T-helper 1 cell treated with Interleukin-12 subunit alpha and Interleukin-12 subunit beta and Interleukin-4 antibody, amounts not matched to agents 30 μg/mL and 1 μg/mL, for 36 hours (primary cell): Measurements from ENCODE around the gene VANGL2.
A peak's percentile ranks its signal among the peaks of the same experiment; 100 is the strongest.

Experiments used
- H3K27ac Mint-ChIP-seq: one replicate; pipeline ENCODE4 v1.8.0; 2021; ENCODE audit warnings: mild to moderate bottlenecking, mixed read lengths
- H3K27me3 Mint-ChIP-seq: one replicate; pipeline ENCODE4 v1.8.0; 2021; ENCODE audit warnings: low read depth, mixed read lengths
- H3K36me3 Mint-ChIP-seq: one replicate; pipeline ENCODE4 v1.8.0; 2021; ENCODE audit warnings: low read depth, mixed read lengths
- H3K4me1 Mint-ChIP-seq: one replicate; pipeline ENCODE4 v1.8.0; 2021; ENCODE audit warnings: low read depth, mixed read lengths
- H3K4me3 Mint-ChIP-seq: one replicate; pipeline ENCODE4 v1.8.0; 2021; ENCODE audit warnings: mild to moderate bottlenecking, moderate library complexity, mixed read lengths
- H3K9me3 Mint-ChIP-seq: one replicate; pipeline ENCODE4 v1.8.0; 2021; ENCODE audit warnings: mixed read lengths

VANGL2 gene

DNA sequence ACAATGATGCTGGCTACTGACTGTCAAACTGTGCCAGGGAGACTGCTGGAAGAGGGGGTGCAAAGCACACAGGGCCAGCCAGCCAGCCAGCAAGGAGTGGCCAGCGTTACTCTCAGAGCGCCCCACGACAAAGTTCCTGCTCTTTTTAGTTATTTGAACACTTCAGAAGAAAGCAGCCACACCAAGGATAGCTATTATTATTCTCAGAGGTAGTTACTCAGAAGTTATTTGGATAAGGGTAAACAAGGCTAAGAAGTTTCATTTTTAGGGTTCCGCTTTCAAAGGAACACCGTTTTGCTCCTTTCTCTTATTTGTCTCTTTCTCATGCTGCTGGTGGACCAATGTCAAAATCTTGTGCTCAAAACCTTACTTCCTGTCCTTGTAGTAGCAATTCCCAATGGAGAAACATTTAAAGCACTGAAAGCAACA is 59.9 kb downstream of the VANGL2 start:
- Mint-ChIP-seq H3K4me3 (peak overlapping the region; percentile 82), H3K4me1 (peaks cover 54% of the 10 kb centered on the region), H3K36me3 (peaks cover 5% of the 10 kb centered on the region), H3K27ac (peak overlapping the region; percentile 95), H3K9me3 (peaks cover 3% of the 10 kb centered on the region), H3K27me3 (no peaks in the 10 kb centered on the region)

DNA sequence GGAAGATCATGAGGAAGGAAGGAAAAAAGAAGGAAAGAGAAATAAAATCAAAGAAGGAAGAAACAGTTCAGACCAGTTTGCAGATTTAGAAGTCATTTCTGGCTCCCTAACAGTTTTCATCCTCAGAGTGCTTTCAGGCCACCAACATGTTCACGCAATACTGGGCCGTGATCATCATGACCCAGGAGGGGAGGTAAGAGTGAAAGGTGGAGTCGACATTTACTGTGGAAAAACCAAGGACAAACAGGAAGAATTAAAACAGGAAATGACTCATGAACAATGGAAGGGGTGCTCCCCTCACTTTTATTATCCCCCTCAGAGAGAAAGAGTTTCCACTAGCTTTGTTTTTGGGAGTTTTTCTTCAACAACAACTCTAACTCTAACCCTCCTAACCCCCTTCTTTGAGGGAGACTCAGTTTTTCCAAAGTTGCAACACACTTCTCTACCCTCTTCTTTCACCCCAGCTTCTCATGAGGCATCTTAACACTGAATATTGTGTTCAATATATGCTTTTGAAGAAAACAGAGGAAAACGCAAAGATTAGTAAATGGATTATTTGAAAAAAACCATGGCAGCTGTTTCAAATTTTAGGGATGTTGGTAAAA is 60.4 kb downstream of the VANGL2 start:
- no peaks in the 10 kb centered on the region for H3K27me3 Mint-ChIP-seq
- peaks cover 8% of the 10 kb centered on the region for H3K36me3 Mint-ChIP-seq
- peaks cover 53% of the 10 kb centered on the region for H3K4me1 Mint-ChIP-seq
- peak overlapping the region; percentile 82 for H3K4me3 Mint-ChIP-seq
- H3K9me3 Mint-ChIP-seq = peaks cover 3% of the 10 kb centered on the region
- peak overlapping the region; percentile 95 for H3K27ac Mint-ChIP-seq

- no peak overlapping the region for H3K4me3 Mint-ChIP-seq
- H3K27ac Mint-ChIP-seq = peak overlapping the region; percentile 11
- H3K36me3 Mint-ChIP-seq = peaks cover 11% of the 10 kb centered on the region
- peaks cover 53% of the 10 kb centered on the region for H3K4me1 Mint-ChIP-seq
- no peaks in the 10 kb centered on the region for H3K27me3 Mint-ChIP-seq
- peaks cover 3% of the 10 kb centered on the region for H3K9me3 Mint-ChIP-seq
Measured at GRCh38 chr1:160465123-160465522, 64.8 kb downstream of the VANGL2 start.

GRCh38 chr1:160466961-160467360 is 66.6 kb downstream of the VANGL2 start:
- no peak overlapping the region for H3K4me3 Mint-ChIP-seq
- no peaks in the 10 kb centered on the region for H3K27me3 Mint-ChIP-seq
- H3K27ac Mint-ChIP-seq = no peak overlapping the region
- peaks cover 46% of the 10 kb centered on the region for H3K4me1 Mint-ChIP-seq
- H3K9me3 Mint-ChIP-seq = peaks cover 3% of the 10 kb centered on the region
- H3K36me3 Mint-ChIP-seq = peaks cover 11% of the 10 kb centered on the region

DNA sequence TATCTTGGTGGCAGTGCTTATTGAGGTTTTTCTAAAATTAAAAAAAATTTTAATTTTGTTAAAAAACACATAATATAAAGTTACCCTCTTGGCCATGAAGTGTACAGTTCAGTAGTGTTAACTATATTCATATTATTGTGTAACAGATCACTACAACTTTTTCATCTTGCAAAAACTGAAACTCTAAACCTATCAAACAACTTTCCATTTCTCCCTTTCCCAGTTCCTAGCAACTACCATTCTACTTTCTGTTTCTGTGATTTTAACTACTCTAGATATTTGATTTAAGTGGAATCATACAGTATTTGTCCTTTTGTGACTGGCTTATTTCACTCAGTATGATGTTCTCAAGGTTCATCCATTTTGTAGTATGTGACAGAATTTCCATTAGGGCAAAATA is 67.2 kb downstream of the VANGL2 start:
- peaks cover 43% of the 10 kb centered on the region for H3K4me1 Mint-ChIP-seq
- peaks cover 11% of the 10 kb centered on the region for H3K36me3 Mint-ChIP-seq
- no peak overlapping the region for H3K4me3 Mint-ChIP-seq
- no peaks in the 10 kb centered on the region for H3K27me3 Mint-ChIP-seq
- H3K27ac Mint-ChIP-seq = no peak overlapping the region
- peaks cover 3% of the 10 kb centered on the region for H3K9me3 Mint-ChIP-seq

- H3K4me1 Mint-ChIP-seq = peaks cover 22% of the 10 kb centered on the region
- H3K27me3 Mint-ChIP-seq = no peaks in the 10 kb centered on the region
- no peak overlapping the region for H3K4me3 Mint-ChIP-seq
- no peaks in the 10 kb centered on the region for H3K9me3 Mint-ChIP-seq
- peaks cover 4% of the 10 kb centered on the region for H3K36me3 Mint-ChIP-seq
- H3K27ac Mint-ChIP-seq = no peak overlapping the region
Measured at GRCh38 chr1:160471253-160471652, 70.9 kb downstream of the VANGL2 start.

- Mint-ChIP-seq H3K4me3 (no peak overlapping the region), H3K27ac (no peak overlapping the region), H3K4me1 (peaks cover 13% of the 10 kb centered on the region), H3K9me3 (no peaks in the 10 kb centered on the region), H3K27me3 (no peaks in the 10 kb centered on the region), H3K36me3 (peaks cover 4% of the 10 kb centered on the region)
Measured at GRCh38 chr1:160472112-160472511, 71.7 kb downstream of the VANGL2 start.

DNA sequence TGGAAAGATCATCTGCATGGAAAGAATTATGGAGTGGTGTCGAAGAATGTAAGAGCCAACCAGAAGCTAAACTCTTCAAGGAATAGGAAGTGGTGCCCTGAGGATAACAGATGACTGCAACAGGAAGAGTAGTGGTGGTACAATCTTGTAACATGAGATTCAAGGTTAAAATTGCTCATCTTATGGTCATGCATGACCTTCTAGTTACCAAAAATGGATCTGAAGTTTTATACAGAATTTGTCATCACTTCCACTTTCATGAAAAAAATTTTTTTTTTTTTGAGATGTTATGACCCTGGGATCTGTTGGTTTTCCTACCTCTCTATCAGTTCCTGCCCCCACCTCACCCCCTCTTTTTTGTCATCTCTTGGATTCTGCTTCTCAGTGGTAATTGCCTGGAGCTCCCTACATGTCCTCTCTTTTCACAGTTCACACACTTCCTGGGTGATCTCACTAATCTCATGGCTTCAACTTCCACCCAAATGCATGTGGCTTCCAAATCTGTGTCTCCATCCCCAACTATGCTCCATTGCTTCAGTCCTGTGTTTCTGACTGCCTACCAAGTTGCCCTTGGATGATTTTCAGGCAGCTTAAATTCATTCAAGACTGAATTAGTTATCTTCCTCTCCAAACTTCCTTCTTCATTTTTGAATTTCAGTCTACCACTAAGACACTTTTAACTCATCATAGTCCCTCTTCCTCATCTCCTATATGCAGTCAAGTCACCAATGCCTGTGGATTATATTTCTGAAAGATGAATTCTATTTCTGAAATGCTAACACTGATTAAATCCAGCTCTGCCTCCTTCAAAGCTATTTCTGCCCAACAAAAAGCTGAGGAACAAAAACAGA is 74.3 kb downstream of the VANGL2 start:
- H3K27ac Mint-ChIP-seq = no peak overlapping the region

More for the DNA sequence above, 74.3 kb downstream of the VANGL2 start:
- Mint-ChIP-seq H3K36me3 (peaks cover 8% of the 10 kb centered on the region), H3K4me3 (no peak overlapping the region), H3K9me3 (peaks cover 12% of the 10 kb centered on the region), H3K4me1 (peaks cover 9% of the 10 kb centered on the region), H3K27me3 (no peaks in the 10 kb centered on the region)
